ENCODE measurements around the gene KLHL33. TPM values are rescaled to one million over a fixed set of nuclear protein-coding genes. Genes with fewer than 3 reads are reported as not detected.
A peak's percentile ranks its signal among the peaks of the same experiment; 100 is the strongest.

The KLHL33 gene
- polyA plus RNA-seq, 1 donor from 2014 or later = not detected

- Histone ChIP-seq H3K9me3 (ENCODE audit: low read length) (no peaks in the 10 kb centered on the region), H3K36me3 (ENCODE audit: insufficient read depth, low read length) (no peaks in the 10 kb centered on the region), H3F3A (ENCODE audit: insufficient read depth, low read length, poor library complexity, severe bottlenecking) (no peaks in the 10 kb centered on the region), H3K4me2 (ENCODE audit: low read length) (no peak overlapping the region), H3K9me2 (ENCODE audit: insufficient read depth, low read length) (no peaks in the 10 kb centered on the region), H4K20me1 (ENCODE audit: insufficient read depth) (no peaks in the 10 kb centered on the region), H3K27ac (ENCODE audit: low read length) (no peak overlapping the region), H3K4me3 (ENCODE audit: low read length) (no peak overlapping the region), H3K79me2 (replicated peaks; ENCODE audit: insufficient read depth, low read length) (no peaks in the 10 kb centered on the region), H3K27me3 (ENCODE audit: insufficient read depth, low read depth, low read length) (peaks cover 9% of the 10 kb centered on the region), H2AFZ (ENCODE audit: low read depth, low read length) (no peak overlapping the region), H3K9ac (ENCODE audit: low read length) (no peak overlapping the region)
- TF ChIP-seq RAD21 (conservative IDR thresholded peaks at IDR 0.05) = no peak
- no peak for TF ChIP-seq CTCF (IDR thresholded peaks at IDR 0.05; ENCODE audit: poor library complexity, severe bottlenecking)
- no peak for TF ChIP-seq POLR2AphosphoS5 (IDR thresholded peaks at IDR 0.05)
- no peak for TF ChIP-seq SMC3 (conservative IDR thresholded peaks at IDR 0.05; ENCODE audit: poor library complexity)
- TF ChIP-seq REST (IDR thresholded peaks at IDR 0.05; ENCODE audit: borderline replicate concordance) = no peak
- TF ChIP-seq EZH2 (IDR thresholded peaks at IDR 0.05; ENCODE audit: borderline replicate concordance, insufficient read depth, low read length, poor library complexity, severe bottlenecking) = no peak
- no peak for TF ChIP-seq MXI1 (conservative IDR thresholded peaks at IDR 0.05; ENCODE audit: poor library complexity, severe bottlenecking)
- no peak for TF ChIP-seq EP300 (conservative IDR thresholded peaks at IDR 0.05; ENCODE audit: poor library complexity, severe bottlenecking)
- TF ChIP-seq TAF1 (IDR thresholded peaks at IDR 0.05; ENCODE audit: low read depth) = no peak
Observed at GRCh38 chr14:20416223-20416622, 19.7 kb downstream of the KLHL33 start.

GRCh38 chr14:20415782-20416206 lies 20.2 kb downstream of the KLHL33 start:
- Histone ChIP-seq H3K36me3 (ENCODE audit: insufficient read depth, low read length) (no peaks in the 10 kb centered on the region), H3K27ac (ENCODE audit: low read length) (no peak overlapping the region), H3F3A (ENCODE audit: insufficient read depth, low read length, poor library complexity, severe bottlenecking) (no peaks in the 10 kb centered on the region), H3K27me3 (ENCODE audit: insufficient read depth, low read depth, low read length) (peaks cover 9% of the 10 kb centered on the region), H3K4me2 (ENCODE audit: low read length) (no peak overlapping the region), H3K4me3 (ENCODE audit: low read length) (no peak overlapping the region), H3K9me3 (ENCODE audit: low read length) (no peaks in the 10 kb centered on the region), H4K20me1 (ENCODE audit: insufficient read depth) (no peaks in the 10 kb centered on the region), H2AFZ (ENCODE audit: low read depth, low read length) (no peak overlapping the region), H3K9me2 (ENCODE audit: insufficient read depth, low read length) (no peaks in the 10 kb centered on the region), H3K79me2 (replicated peaks; ENCODE audit: insufficient read depth, low read length) (no peaks in the 10 kb centered on the region), H3K9ac (ENCODE audit: low read length) (no peak overlapping the region)
- no peak for TF ChIP-seq EZH2 (IDR thresholded peaks at IDR 0.05; ENCODE audit: borderline replicate concordance, insufficient read depth, low read length, poor library complexity, severe bottlenecking)
- TF ChIP-seq CTCF (IDR thresholded peaks at IDR 0.05; ENCODE audit: poor library complexity, severe bottlenecking) = peak; percentile 32
- TF ChIP-seq POLR2AphosphoS5 (IDR thresholded peaks at IDR 0.05) = no peak

Data from neural cell (in vitro differentiated cells).